Glomerular visceral epithelial cell (primary cell): Measurements from ENCODE around the gene CCR9.

Experiments
- DNase-seq: peaks from one replicate; pipeline ENCODE4 v3.0.0-alpha.2; 2016; ENCODE audit errors: extremely low spot score

The CCR9 gene

DNA sequence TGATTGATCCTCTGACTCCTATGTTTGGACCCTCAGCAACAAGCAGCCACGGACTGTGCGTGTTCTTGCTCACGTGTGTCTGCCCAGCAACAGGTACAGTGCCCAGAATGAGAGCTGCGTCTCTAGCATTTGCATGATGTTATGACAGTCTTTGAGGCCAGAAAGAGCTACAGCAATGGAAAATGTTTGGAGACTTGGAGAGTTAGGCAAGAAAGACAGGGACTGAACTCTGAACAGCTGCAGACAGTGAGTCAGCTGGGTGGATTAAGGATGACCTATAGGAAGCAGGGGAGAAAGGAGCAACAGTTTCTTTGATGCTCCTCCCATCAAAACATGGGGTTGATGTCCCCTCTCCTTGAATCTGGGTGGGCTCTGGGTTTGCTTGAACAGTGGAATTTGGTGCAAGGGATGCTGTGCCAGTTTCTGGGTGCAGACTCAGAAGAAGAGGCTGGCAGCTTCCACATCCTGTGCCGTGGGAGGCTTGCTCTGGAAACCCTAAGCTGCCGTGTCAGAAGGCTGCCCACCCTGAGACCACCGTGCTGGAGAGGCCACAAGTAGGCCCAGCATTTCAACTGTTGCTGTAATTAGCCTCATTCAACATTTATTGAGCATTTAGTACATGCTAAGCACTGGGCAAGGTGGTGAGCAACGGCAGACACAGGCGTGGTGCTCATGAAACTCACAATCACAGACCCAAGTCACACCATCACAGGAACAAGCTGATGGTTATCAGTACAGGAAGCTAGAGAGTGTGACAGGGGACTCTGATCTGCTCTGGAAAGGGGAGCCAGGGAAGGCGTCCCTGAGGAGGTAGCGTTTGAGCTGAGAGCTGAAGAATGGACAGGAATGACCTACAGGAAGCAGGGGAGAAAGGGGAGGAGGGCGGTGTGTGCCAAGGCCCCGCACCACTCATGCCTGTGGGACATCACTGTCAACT, 21.7 kb downstream of the CCR9 start:
- no peak for DNase-seq

DNA sequence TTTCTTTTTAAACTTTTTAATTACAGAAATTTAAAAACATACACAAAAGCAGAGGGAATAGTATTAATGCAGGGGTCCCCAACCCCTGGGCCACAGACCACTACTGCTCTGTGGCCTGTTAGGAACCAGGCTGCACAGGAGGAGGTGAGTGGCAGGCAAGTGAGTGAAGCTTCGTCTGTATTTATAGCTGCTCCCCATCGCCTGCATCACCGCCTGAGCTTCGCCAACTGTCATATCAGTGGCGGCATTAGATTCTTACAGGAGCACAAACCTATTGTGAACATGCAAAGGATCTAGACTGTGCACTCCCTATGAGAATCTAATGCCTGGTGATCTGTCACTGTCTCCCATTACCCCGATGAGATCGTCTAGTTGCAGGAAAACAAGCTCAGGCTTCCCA, 22.4 kb downstream of the CCR9 start:
- no peak for DNase-seq

DNA sequence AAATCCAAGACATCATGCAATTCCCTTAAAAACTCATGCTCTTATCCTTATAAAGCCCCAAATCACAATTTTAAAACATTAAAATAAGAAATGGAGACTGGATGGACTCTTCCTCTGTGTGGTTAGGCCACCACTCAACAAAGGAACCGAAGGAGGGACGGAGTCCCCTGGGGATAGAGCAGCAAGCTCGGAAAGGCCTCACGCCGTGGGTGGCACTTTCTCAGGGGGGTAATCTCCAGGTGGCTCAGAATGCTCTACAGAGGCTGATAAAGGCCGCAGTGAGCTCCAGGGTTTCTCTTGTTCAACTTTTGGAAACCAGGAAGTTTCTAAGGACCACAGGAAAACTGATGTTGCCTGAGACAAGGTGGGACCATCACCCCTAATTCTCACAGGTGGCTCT, 23.2 kb downstream of the CCR9 start:
- no peak for DNase-seq

DNA sequence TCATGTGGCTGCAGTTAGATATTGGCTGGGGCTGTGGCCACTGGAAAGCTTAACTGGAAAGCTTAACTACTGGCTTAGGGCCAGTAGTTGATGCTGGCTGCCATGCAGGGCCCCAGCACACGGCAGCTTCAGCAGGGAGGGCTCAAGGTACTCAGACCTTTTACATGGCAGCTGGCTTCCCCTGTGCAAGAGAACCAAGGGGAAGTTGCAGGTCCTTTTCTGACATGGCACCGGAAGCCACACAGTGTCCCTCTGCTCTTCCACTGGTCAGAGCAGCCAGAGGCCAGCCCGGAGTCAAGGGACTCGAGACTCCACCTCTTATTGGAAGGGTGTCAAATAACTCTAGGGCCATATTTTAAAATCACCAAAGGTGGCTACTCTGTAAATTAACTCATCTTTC, 24.5 kb downstream of the CCR9 start:
- no peak for DNase-seq

DNA sequence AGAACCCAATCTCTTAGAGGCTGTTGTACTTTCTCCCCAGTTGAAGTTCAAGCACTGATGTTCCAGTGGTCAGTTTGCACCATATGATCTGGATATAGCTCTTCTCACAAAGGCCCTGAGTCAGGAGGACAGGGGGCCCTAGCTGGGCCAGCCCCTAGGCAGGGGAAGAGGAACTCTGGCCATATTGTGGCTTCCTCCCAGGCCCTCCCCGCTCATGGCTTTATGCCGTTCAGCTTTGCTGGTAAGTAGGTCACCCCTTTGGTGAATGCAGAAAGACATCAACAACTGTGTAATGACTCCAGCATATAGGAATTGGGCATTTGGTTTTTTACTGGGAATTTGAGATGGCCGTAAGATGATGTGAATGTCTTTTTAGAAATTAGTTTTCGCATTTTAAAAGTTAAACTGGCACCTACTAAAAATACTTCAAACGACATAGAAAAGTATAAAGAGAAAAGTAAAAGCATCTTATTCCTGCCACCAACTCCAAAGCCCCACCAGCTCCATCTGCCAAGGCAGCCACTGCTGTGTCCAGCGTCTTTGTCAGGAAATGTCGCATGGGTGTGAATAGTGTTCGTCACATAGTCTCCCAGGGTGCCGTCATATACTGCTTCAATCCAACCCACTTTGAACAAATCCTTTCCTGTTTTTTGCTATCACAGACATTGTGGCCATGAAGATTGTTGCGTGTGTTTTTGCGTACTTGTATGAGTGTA, 25.3 kb downstream of the CCR9 start:
- no peak for DNase-seq

DNA sequence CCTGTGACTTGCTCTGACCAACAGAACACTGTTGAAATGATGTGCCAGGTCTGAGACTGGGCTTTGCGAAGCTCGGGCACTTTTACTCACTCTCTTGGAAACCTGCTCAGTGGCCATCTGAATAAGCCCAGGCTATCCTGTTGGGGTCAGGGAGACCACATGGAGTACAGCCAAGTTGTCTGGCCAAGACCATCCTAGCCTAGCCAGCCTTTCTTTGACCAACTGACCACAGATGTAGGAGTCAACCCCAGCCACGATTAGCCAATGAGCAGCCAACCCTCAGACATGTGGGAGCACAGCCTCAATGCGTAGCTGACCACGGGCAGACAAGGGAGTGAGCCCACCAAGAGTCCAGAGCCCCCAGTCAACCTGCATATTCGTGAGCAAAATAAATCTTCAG, 26.1 kb downstream of the CCR9 start:
- DNase-seq, result no peak

DNA sequence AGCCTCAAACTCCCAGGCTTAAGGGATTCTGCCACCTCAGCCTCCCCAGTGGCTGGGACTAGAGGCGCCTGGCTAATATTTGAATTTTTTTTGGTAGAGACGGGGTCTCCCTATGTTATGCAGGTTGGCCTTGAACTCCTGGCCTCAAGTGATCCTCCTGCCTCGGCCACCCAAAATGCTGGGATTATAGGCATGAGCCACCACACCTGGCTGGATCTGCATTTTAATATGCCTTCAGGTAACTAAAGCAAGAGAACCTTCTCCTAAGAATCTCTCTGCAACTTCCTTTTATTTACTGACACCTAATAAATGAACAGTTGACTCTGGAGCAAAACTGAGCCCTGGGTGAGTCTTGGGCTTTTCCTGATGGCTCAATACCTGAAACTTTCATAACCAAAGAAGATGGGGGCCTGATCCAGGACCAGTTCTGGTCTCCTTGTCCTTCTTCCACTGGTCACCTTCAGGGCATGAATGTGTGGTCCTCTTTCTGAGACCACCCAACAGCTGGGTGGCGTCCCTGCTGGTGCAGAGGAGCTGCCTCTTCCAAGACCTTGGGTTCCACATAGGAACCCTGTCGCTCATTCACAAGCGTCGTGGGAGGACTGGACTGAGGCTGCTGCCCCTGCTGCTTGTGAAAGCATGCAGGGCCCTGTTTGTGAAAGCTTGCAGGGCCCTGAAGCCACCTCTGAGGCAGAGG, 28.2 kb downstream of the CCR9 start:
- DNase-seq, result no peak

DNA sequence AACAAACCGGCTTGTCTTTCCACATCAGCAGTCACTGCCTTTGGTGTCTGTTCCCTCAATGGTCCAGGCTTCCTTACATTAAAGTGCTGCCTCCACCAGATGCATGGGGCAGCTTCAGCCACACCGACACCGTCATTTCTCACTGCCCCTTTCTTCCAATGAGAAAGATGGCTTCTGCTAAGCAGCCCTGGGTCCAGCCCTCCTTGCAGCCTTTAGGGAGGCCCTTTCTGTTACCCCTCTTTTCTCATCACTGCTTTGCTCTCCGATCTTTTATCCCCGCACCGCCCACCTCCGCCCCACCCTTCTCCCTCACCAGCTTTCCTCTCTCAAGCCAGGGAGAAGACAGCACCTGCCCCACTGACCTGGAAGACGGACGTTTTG, 28.7 kb downstream of the CCR9 start:
- no peak for DNase-seq

DNA sequence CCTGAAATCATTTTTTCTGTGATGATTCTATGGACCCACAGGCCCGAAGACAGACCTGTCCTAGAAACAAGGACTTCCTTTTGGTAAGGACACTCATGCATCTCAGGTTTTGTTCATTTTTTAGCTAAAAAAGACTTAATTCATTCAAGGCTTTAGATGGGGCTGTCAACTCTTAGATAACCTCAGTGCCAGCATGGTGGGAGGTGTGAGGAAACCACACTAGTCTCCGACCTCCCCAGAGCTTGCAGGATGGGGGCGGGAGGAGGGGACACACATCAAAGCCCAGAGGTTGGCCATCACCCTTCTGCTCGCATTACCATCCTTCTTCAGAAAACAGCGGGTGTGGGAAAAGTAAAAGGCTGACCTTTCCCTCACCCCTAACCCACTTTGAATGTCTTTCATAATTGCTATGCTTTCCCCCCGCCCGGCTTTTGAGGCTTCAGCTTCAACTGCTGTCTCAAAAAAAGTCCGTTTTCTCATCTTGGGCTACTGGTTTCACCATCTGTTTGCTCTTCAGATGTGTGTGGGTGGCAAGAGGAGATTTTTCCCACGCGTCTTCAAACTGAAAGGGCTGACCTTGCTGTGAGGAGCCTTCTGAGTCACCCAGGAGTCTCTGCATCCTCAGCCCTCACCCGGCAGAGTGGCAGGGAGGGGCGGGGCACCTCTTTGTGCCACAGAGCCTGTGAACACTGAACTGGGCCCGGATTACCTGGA, 29.3 kb downstream of the CCR9 start:
- DNase-seq, result peak; percentile 50

DNA sequence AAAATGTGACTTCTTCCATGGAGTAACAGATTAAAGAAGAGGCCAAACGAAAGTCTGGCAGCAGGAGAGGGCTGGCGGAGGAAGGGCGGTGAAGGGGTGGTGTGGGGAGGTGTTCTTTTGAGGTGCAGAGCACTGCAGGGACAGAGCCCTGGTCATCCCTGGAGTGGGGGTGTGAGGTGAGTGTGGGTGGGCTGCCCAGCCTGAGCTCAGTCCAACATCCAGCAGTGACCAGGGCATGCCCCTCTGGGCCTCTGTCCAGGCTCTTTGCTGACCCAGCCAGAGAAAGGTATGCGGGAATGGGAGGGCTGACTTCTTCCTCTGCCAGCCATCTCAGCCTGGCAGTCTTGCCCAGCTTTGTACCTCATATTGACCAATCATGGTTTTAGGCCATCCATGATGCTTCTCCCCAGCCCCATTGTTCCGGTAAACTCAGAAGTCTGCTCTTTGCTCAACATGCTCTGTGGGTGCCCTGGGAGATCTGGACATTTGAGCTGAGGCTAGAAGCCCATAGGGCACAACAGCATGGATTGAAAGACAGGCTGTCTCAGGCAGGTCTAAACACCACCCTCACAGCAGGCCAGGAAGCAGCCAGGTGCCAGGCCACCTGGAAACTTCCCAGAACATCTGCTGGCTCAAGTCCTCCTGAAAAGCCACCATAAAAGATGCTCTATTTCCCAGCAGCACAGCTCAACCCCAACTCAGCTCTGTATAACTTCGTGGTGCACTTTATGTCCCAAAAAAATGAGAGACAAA, 31.0 kb downstream of the CCR9 start:
- DNase-seq, result no peak

DNA sequence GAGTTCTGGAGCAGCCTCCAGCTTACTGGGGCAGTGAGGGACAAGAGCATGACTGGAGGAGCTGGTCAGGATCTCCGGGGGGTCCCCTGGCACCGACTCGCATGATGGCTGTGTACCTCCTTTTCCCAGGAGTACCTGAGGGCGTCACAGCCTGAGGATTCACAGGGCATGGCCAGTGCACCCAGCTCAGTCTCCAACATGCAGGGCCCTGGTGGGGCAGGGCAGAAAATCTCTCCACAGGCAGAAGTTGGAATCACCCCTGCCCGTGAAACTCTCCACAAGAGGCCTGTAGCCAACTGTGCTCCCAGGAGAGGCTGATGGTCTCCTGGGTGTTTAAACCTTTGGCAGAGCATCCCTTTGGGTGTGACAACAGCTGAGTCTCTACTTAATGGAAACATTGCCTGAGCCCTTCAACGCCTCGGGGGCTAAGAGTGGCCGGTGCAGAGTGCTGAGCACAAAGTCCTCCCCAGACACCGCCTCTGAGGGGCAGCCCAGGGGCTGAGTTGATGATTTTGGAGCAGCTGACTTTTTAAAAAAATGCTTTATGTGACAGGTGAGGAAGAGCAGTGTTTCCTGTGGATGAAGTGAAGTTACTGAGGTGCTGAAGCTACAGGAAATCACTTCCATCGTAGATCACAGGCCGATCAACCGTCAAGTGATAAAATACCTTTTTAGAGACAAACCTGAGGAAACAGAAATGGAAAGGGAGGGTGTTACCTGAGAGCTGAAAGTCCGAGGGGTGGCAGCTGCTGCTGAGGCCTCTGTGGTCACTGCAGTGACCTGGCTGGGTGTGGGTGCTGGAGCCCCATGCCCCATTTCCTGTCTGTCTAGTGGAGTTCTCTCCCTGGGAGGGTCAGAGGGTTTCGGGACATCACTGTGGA, 35.1 kb downstream of the CCR9 start:
- DNase-seq, result no peak

DNA sequence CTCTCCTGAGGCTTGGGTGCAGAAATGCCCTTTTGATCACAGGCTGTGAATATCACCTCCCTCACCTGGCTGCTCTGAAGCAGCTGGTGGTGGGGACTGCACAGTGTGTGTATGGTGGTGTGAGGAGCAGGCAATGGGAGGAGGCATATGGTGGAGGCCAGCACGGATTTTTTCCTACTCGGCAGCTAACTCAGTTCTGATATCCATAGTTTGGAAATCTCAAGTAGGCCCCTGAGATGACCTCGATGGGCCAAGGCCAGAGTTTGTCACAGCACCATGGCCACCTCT, 35.6 kb downstream of the CCR9 start:
- DNase-seq, result no peak

DNA sequence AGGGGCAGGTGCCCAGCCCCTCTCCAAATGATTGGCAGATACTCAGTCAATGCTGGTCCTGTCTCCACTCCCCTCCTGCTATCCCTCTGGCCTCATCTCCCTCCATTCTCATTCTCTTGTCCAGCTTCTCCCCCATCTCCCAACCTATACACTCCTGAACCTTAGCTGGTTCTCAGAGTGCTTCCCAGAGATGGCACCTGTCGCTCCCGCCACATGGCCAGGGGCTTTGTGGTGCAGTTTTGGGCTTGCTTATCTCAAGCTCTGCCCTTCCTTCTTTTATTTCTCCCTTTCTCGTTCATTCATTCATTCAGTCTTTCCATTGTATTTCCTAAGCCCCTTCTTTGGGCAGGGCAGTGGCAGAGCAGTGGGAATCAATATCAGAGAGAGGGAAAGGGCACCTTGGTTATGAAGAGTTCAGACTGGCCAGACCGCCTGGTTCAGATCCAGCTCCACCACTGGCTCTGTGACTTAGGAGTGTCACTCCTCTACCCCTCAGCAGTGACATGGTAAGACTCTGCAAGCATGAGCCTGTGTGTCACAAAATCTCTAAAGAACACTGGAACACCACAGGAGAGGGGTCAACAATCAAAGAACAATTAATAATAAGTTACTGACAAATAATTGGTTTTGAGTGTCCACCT, 36.7 kb downstream of the CCR9 start:
- no peak for DNase-seq

DNA sequence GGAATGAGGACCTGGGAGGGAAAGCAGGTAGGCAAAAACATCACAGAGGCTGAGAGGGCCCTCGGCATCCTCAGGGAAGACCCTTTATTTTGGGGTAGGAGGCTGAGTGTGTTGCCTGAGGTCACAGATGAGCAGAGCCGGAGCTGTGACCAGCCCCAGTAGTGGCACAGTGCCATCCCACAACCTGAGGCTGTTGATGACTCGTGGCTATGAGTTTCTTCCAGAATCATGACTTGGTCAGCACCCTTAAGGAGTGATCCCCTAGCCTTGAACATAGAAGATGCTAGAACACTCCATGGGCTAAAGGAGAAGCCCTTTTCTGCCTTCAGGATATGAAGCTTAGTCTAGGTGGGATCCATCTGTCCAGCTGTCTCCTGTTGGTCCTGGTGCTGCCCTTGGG, 37.4 kb downstream of the CCR9 start:
- DNase-seq, result peak; percentile 42

DNA sequence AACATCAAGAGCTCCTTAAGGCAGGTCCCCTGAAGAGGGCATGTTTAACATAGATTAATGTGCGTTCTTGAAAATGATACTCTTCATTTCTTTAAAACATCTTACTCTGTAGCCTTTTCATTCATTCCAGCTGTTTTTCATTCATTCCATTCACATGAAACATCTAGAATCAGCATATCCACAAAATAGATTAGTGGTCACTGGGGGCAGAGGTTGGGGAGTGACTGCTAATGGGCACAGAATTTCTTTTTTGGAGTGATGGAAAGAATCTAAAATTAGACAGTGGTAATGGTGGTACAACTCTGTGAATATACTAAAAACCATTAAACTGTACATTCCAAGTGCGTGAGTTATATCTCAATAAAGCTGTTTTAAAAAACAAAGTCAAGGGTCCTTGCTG, 41.5 kb downstream of the CCR9 start:
- DNase-seq, result no peak

DNA sequence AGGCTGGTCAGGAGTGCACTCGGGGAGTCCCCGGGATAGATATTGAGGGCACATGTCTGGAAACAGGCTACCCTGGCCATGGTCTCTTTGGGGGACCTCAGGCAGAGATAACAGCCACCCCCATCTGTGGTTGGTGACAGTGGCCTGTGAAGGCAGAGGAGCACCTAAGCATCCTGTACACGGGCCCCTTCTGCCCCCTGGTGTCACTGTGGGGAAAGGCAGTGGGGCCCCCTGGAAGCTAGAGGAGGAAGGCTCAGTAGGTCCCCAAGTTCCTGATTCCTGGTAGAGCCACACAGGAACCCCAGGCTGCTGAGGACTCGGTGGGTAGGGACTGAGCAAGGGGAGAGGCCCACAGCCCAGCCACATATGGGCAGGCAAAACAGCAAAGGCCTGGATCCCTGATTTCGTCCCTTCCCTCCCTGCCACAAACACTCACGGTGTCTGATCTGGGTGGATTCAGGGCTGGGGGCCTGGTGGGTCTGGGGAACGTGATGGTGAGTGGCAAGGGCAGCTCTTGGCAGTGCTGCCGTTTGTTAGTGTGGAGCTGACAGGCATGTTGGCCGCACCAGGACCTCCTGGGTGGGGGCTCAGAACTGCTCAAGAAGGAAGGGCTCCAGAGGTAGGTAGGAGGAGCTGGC, 42.8 kb downstream of the CCR9 start:
- DNase-seq, result peak; percentile 35

DNA sequence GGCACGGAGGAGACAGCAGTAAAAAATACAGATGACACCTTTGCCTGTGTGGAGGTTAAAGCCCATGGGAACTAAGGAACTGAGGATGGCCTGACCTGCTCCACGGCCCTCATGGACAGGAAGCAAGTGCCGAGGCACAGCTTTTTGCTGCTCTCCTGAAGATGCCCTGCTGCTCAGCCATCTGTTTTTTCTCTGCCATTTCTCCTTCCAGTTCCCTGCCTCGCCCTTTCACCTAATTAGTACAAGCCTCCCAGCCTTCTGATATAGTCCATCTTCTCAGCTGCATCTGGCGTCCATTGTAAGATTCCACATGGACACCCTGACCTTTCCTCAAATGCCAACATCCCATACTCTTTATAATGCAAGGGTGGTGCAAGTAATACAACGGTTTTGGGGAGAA, 45.2 kb downstream of the CCR9 start:
- DNase-seq, result no peak

DNA sequence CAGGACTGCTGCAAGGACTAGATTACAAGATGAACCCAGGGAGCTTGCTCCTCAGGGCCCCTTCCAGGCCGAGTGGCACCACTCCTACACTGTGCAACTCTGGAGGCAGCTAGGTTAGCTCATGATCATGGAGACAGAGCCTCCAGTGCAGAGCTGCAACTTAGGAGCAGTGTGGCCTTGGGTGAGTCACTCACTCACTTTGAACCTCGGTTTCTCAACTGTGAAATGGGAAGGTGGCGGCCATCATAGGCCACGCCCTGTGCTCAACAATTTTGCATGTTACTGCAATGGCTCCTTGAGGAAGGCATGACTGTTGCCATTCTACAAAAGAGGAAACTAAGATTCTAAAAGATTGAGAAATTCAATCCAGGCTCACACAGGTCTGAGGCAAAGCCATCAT, 45.8 kb downstream of the CCR9 start:
- no peak for DNase-seq

DNA sequence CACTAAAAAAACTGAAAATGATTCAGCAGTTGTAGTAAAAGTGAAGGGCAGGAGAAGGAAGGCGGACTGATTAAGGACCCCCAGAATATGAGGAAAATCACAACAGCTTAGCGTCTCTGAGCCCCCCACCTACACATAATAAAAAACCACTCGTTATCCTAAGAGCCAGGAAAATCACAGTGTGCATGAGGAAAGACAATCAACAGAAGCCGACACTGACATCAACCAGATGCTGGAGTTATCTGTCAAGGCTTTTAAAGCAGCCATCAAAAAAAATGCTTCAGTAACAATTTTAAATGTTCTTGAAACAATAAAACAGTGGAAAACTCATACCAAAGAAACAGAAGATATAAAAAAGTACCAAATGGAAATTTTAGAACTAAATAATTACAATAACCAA, 47.2 kb downstream of the CCR9 start:
- DNase-seq, result no peak

DNA sequence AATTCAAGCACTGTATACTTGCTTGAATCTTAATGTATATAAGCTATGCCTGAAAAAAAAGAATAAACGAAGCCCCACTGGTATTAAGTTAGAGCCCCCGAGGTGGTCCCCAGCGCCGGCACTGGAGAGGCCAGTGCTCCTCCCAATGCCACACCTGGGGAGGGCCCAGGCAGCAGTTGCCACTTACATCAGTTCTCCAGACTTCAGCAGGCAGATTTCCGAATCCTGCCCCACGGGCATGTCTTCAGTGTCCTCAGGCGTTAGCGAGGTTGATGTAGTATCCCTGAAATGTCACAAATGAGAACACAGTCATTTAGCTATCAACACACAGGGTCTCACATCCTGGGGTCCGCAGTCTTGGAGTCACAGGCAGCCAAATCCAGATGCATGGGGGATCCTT, 49.9 kb downstream of the CCR9 start:
- DNase-seq, result no peak
